GM03348 (cell line): ENCODE measurements around the gene PRM1.

Experiments used
- DNase-seq: peaks from one replicate; pipeline ENCODE4 v3.0.0; 2012; ENCODE audit warnings: low spot score

Gene PRM1

DNA sequence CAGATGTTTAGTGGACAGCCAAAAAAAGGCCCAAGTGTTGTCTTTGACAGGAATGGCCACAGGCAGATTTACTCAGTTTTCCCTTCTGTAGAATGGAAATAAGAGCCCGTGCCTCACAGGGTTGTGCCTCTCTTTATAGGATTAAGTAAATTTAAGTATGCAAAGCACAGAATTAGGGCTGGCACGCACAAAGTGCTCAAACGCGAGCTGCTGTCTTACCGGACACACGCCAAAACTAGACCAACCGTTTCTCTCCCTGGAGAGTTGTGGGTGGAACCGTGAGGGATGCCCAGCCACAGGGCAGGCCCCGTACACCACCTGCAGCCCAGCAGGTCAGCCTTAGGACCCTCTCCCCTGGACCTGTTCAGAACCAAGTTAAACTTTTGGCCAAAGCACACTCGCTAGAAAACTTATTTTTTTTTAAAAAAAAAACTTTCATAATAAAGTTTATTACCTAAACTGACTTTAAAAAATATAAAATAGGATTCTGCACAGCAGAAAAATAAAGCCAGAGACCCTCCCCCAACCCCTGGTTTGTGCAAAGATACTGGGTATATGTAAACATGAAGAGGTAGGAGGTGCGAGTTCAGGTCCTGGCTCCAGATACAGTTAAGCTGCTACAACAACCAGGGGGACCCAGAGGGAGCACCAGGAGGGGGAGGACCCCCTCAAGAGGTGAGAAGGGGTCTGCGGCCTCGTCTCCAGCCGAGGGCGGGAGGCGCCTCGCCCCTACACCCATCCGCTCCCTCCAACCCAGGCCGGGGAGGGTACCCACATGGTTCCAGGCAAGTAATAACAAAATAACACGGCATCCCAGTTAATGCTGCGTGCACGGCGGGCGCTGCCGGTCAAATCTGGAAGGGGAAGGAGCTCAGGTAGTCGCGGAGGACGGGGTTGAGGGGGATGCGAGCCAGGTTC is 26.9 kb downstream of the PRM1 start:
- DNase-seq = no peak

DNA sequence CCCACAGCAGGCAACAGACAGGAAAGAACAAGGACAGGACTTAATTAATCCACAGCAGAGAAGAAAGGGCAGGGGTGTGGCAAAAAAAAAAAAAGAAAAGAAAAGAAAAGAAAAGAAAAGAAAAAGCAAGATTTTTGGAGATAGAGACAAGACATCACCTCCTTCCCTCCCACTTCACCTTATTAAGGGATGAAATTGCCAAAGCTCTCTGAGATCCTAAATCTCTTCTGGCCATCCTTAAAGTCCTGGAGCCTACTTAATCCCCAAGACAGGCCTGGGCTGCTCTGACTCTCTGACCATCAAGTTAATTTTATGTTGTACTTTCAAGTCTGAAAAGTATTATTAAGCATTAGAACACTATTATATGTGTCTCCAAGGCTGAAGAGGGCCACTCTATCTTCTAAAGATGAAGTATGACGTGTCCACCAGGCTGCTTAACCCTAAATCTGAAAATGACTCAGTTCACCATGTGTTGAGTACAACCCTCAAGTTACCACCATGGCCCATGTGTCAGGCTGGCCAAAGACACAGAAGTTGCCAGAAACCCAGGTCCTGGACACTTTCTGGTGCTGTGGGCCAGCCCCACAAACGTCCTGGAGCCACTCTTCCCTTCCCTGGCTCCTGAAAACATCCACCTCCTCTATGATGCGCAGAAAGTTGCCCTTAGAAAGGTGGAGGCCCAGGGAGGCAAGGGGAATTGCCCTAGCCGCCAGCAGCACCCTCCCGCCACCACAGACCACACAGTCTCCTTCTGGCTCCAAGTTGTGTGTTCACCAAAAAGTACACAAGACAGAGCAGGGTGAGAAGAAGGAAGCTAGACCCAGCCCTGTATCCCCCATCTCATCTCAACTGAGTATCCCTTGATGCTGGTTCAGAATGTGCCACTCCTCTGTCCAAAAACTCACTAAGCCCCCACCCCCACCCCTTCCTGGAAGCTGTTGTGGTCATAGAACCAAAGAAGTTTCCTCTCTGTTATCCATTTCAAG is 27.8 kb downstream of the PRM1 start:
- DNase-seq = no peak

DNA sequence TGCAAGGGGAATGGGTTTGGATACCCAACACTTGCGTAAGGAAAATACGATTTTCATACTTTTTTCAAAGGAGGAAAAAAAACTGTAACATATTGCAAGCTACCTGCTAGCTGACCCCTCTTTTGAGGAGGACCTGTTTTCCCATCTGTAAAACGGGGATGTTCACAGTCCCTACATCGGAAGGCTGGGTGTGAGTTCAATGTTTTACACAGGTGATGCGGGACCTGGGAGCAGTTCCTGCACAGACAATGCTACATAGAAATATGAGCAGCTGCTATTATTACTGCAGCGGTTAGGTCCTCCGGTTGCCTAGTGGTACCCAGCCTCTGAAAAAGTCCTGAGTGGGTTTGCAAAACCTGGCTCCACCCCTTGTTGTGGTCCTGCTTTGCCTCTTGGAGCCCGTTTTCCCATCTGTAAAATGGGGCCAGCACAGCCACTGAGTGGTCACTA is 28.6 kb downstream of the PRM1 start:
- DNase-seq = no peak

DNA sequence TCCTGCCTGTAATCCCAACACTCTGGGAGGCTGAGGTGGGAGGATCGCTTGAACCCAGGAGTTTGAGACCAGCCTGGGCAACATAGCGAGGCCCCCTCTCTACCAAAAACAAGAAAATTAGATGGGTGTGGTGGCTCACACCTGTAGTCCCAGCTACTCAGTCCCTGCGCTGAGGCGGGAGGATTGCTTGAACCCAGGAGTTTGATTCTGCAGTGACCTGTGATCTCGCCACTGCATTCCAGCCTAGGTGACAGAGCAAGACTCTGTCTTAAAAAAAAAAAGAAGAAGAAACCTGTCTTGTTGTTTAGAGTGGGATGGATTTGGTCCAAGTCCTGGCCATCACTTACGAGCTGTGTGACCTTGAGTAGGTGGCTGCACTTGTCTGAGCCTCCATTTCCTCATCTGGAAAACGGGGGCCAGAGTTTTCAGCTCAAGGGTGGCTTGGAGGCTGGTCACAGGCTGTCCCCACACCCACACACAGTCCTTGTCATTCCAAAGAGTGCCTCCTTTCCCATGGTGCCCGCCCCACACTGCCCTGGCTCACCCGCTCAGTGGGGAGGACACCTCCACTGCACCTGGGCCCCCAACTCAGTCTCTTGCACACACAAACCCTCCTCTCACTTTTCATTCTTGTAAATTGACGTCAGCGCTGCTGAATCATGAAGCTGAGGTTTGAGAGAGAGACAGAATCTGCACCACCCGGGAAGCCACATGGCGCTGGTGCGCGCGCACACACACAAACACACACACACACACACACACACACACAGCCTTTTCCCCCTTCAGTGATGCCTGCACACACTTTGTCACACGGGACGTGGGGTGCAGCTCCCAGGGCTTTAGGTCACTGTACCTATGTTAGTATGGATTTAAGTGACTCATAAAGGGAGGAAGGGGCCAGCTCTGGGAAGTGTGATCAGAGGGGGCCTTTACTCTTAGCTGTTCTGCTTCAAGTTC is 29.3 kb downstream of the PRM1 start:
- DNase-seq = no peak

DNA sequence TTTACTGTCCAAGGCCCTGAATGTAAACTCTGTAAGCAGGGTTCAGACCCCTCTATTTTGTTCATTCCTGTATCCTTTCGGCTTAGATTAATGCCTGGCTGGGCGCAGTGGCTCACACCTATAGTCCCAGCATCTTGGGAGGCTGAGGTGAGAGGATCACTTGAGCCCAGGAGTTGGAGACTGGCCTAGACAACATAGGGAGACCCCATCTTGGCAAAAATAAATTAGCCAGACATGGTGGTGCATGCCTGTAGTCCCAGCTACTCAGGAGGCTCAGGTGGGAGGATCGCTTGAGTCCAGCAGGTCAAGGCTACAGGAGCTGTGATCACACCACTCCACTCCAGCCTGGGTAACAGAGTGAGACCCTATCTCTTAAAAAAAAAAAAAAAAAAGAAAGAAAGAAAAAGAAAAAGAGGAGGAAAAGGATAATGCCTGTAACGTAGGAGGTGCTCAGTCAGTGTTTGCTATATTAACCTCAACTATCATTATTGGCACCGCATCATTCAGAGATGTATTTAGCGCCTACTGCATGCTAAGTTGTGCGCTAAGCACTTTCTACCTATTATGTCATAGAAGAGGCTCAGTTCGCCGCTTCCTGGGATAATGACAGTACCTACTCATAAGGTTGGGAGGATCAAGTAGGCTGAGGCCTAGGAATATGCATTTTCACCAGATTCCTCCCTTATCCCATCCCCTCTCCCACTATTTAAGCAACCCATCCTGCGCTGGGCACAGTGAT is 30.2 kb downstream of the PRM1 start:
- no peak for DNase-seq

DNA sequence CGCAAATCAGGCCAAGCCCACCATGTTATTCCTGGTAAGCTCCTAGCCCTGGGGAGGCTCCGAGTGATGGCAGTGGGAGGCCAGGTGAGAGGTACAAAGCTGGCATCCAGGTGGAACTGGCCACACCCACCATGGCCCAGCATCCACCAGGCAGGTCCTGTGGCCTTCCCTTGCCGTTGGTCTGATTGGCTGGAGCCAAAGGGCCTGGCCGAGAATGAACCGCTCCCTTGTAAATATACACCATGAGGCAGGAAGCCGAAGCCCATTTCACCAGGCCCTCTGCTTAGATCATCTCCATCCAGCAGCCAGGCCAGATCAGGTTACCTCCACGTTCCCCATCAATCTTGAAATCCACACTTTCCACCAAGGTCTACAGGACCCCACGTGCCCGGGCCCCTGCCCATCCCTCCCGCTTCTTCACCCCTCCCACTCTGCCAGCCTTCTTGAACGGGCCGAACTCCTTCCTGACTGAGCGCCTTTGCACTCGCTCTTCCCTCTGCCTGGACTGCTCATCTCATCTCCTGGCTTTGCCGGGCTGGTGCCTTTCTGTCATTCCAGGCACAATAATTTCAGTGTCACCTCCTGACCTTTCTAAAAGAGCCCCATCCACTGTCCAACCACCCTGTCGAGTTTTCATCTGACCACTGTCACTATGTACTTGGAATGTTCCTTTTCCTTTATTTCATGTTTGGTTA is 30.9 kb downstream of the PRM1 start:
- DNase-seq = no peak

DNA sequence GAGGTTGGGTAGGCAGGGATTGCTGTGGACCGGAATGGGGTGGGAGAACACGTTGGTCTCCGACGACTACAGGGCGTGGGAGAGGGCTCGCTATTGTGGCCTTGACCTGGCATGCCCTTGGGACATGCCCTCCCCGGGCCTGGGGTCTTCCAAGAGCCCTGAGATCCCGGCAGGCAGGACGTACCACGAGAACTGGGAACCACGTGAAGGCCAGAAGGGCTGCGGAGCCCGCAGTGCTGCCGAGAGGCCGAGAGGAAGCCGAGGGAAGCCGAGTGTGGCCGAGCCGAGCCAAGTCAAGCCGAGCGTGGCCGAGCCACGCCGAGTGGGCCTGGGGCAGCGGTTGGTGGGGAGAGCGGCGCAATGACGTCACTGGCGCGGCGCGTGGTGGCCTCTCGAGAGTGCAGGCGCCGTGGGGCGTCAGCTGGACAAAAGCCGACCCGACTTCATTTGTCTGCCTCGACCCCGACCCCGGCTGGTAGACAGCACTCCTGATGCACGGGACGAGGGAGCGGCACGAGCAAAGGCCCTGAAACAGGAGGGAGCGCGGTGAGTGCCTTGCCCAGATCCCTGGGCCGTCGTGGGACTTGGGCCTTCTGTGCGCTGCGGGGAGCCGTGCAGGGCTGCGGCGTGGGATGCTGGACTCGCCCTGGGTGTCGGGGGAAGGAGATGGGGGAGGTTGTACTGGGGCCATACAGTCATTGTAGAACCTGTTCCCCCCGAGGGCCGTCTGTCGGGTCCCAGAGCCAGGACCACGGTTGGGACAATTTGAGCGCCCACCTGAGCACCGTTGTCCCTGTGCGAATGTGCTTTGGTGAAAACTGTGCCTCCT is 31.7 kb downstream of the PRM1 start:
- no peak for DNase-seq

DNA sequence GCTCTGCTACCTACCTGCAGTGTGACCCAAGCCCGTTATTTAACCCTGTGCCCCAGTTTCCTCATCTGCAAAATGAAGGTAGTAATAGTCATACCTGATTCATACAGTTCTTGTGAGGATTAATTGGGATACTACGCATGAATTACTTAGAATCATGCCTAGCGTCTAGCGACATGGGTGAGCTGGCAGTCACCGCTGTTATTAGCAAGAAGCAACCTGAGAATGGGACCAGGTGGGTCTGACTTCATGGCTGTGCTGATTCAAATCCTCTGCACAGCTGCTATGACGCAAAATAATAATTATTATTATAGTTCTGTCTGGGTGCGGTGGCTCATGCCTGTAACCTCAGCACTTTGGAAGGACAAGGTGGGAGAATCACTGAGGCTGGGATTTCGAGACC is 33.0 kb downstream of the PRM1 start:
- no peak for DNase-seq

DNA sequence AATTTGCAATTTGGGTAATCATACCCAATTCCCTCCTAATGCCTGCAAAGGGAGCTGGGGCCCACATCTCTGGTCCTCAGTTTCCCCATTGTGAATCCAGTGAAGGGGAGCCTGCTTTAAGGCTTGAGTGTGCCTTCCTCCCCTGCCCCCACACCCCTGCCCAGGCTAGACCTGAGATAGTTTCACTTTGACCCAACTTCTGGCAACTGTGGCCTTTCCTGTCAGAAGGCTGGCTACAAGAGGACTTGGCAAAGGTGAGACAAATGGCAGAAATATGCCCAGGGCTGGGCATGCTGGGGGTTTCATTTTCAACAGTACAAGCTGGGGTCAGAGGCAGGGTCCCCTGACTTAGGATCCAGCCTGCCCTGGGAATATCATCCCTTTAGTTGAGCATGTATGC is 35.1 kb downstream of the PRM1 start:
- DNase-seq = no peak

DNA sequence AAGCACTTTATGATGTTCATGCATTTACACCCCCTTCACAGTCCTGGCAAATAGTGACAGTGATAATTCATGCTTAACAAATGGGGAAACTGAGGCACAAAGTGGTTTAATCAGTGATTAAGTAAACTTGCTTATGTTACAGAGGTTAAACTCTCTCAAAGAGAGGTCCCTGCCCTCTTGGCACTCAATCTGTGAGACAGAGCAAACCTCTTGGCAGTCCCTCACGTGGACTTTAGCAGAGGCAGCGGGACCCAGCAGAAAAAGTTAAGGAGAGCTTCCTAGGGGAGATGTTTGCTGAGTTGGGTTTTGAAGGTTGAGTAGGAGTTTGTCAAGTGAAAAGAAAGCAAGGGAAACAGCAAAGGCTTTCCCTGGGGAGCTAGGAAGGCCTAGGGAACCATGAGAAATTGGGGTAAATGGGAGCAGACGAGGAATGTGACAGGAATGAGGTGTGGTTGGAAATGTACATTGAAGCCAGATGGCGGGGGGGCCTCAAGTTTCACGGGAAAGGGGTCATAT is 35.9 kb downstream of the PRM1 start:
- no peak for DNase-seq

DNA sequence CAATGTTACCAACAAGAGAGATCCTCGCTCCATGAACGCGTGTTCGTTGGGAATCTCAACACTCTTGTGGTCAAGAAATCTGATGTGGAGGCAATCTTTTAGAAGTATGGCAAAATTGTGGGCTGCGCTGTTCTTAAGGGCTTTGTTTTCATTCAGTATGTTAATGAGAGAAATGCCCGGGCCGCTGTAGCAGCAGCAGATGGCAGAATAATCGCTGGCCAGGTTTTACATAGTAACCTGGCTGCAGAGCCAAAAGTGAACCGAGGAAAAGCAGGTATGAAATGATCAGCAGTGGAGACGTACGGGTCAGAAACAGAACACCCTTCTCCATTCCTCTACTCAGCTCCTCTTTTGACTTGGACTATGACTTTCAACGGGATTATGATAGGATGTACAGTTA is 38.5 kb downstream of the PRM1 start:
- no peak for DNase-seq

DNA sequence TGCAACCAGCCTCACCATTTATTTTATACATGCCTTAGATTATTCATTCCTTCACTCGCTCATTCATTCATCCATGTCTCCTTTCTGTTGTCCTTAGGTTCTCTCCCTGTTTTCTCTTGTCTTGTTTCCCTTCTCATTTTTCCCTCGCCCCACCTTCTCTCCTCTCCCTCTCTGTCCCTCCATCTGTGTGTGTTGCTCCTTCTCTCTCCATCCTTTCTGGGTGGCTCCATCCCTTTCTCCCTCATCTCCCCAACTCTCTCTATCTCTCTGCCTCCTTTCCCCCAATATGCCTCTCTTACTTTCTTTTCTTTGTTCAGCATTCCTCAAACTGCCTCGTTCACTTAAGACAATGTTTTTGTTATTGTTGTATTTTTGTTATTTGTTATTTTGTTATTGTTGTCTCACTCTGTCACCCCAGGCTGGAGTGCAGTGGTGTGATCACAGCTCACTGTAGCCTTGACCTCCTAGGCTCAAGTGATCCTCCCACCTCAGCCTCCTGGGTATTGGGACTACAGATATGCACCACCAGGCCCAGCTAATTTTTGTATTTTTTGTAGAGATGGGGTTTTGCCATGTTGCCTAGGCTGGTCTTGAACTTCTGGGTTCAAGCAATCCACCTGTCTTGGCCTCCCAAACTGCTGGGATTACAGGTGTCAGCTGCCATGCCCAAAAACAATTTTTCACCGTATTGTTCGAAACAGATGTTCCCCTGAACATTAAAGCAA is 39.5 kb downstream of the PRM1 start:
- DNase-seq = no peak

DNA sequence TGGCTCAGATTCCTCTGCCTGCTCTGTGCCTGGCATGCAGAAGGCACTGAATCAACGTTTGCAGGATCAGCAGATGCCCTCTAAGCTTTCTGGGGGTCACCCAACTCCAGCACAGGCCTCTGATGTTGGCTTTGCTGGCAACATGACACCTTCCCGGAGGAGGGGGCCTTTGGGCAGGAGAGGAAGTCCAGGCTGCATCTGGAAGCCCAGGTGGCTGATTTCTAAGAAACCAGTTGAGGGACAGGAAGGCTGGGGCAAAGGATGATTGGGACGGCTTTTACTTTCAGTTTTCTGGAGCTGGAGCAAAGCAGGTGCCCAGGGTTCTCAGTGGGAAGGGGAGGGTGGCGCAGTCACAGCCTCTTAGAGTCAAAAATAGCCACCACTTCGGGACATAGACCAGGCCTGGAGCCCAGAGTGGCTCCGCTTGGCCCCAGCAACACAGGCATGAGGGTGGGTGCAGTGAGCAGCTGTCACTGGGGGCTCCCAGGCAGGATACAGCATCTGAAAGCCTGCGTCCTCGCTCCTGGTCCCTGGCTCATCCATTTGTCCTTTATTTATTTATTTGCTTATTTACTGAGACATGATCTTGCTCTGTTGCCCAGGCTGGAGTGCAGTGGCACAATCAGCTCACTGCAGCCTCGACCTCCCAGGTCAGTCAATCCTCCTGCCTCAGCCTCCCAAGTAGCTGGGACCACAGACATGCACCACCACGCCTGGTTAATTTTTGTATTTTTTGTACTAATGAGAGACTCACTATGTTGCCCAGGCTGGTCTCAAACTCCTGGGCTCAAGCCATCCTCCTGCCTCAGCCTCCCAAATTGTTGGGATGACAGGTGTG is 40.3 kb downstream of the PRM1 start:
- DNase-seq = no peak

DNA sequence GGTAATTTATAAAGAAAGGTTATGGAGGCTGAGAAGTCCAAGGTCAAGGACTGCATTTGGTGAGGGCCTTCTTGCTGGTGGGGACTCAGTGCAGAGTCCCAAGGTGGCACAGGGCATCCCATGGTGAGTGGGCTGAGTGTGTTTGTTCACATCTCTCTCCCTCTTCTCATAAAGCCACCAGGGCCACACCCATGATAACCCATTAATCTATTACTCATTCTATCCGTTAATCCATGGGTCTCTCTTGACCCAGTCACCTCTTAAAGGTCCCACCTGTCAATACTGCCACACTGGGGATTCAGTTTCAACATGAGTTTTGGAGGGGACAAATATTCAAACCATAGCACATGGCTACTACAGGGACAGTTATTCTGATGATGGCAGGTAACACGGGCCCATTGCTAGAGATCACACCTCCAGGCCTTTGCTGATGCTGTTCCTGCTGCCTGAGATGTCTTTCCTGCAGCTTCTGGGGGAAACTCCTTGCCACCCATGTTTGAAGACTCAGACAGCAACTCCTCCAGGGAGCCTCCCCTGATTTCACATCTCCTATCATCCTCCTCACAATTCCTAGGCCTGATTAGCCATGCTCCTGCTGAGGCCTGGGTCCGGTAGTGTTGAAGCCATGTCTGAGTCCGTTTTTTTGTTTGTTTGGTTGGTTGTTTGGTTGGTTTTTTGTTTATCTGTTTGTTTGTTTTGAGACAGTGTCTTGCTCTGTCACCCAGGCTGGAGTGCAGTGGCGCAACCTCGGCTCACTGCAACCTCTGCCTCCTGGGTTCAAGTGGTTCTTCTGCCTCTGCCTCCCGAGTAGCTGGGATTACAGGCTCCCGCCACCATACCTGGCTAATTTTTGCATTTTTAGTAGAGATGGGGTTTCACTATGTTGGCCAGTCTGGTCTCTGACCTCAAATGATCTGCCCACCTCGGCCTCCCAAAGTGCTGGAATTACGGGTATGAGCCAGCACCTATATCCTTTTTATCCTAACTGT is 41.2 kb downstream of the PRM1 start:
- no peak for DNase-seq

DNA sequence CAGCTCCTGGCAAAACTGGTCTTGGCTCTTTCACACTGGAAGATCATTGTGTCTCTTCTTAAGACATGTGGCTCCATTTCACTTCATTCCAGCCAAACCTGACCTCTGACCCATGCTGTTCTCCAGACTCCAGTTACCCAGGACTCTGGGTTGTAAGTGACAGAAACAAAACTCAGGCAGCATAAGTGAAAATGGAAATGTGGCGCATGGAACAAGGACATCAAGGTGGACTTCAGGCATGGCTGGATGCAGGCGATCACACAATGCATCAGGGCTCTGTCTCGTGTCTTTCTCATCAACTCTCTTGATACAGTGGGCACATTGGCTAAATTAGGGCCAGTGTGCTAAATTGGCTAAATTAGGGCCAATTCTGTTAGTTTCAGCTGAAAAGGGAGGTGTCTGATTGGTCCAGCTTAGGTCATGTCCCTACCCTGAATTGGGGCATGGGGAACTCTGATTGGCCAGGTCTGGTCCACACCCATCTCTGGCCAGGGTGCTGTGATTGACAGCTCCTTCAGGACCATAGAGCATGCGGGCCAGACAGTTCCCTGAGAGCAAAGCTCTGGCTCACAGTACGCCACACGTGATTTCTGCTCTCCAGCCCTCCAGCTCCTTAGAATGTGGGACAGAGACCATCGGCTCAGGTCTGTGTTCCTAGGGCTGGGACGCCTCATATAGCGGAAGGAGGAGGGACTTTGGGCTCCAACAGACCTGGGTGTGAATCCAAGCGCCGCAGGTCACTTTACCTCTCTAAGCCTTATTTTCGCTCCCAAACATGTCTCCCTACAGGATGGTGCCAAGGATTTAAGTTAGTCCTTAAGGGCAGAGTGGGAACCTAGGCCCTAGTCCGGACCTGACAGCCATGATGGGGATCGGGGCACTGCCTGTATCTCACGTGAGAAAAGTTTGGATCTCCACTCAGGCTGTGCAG is 42.6 kb downstream of the PRM1 start:
- no peak for DNase-seq
